HCT116 (cell line): ENCODE results near the gene PTGER1. TPM values are rescaled to one million over a fixed set of nuclear protein-coding genes. Genes with fewer than 3 reads are reported as not detected.

Experiments used
- ATAC-seq: fragments of 200-7000 bp; cut with Tn5 transposase; 2 replicates; pipeline ENCODE4 v1.9.1; 2020; ENCODE audit warnings: mild to moderate bottlenecking, moderate library complexity
- BruUV-seq: library from RNA; stranded (reverse); fragments of 400-500 nt; replicated peaks from 2 replicates; lab custom pipeline; 2021; lab: Mats Ljungman, UMichigan
- CTCF ChIA-PET: fragments of 300-600 bp; sonication (Branson Sonifier 250); formaldehyde crosslinking; loops from one replicate; lab custom pipeline; 2021; ENCODE audit warnings: antibody characterized with exemption; lab: Charles Lee
- POLR2A ChIA-PET: fragments of 300-600, 350-600 bp; sonication (Branson Sonifier 250); formaldehyde crosslinking; loops from one replicate; lab custom pipeline; 2021; ENCODE audit warnings: antibody characterized with exemption; lab: Charles Lee
- RAD21 ChIA-PET, 2 experiments: fragments of 300-600 bp; sonication (Branson Sonifier 250); formaldehyde crosslinking; loops; one replicate each; lab custom pipeline; 2023; ENCODE audit warnings: low total read pairs in 2 of 2; ENCODE audit not compliant: uncharacterized antibody in 2 of 2, unreplicated experiment in 2 of 2, low non-redundant PET in 1 of 2; lab: Charles Lee
- DNase-seq: peaks from one replicate; pipeline ENCODE4 v3.0.0-alpha.2; 2010; ENCODE audit warnings: low read depth, low spot score
- H2AFZ ChIP-seq: fragments of 200-600 bp; shearing (Covaris generic), sonication (generic); 2 replicates; pipeline ENCODE4 v1.6.1; 2017; ENCODE audit warnings: low read depth, mixed run types, mixed read lengths, antibody characterized with exemption, low read length; ENCODE audit not compliant: poor library complexity, severe bottlenecking
- H3K27ac ChIP-seq: 2 replicates; pipeline ENCODE4 v1.5.1; 2012; ENCODE audit warnings: low read depth, low read length
- H3K27me3 ChIP-seq: fragments of 200-600 bp; sonication (generic); 2 replicates; pipeline ENCODE4 v1.6.1; 2016; ENCODE audit warnings: mixed run types, low read length, mixed read lengths; ENCODE audit not compliant: insufficient read depth
- H3K36me3 ChIP-seq, 2 experiments: fragments of 200-500 bp in 1 of 2; fragments of 200-600 bp in 1 of 2; sonication (Bioruptor generic) in 1 of 2; sonication (generic) in 1 of 2; 2 replicates each; pipeline versions ENCODE4 v1.5.1 to v1.6.1; 2014 to 2016; ENCODE audit warnings: low read length in 2 of 2, inconsistent platforms in 1 of 2, mixed read lengths in 1 of 2, mixed run types in 1 of 2; ENCODE audit not compliant: insufficient read depth in 2 of 2, control insufficient read depth in 1 of 2
- H3K4me1 ChIP-seq, 2 experiments: fragments of 200-600 bp in 1 of 2; sonication (generic) in 1 of 2; 2 replicates each; pipeline versions ENCODE4 v1.5.1 to v1.6.1; 2012 to 2017; ENCODE audit warnings: low read length in 2 of 2, inconsistent platforms in 1 of 2, mild to moderate bottlenecking in 1 of 2, mixed read lengths in 1 of 2, mixed run types in 1 of 2, moderate library complexity in 1 of 2; ENCODE audit not compliant: insufficient read depth in 2 of 2, control insufficient read depth in 1 of 2
- H3K4me2 ChIP-seq: fragments of 200-600 bp; sonication (generic); 2 replicates; pipeline ENCODE4 v1.6.1; 2017; ENCODE audit warnings: mixed run types, low read length, mixed read lengths
- H3K4me3 ChIP-seq, 2 experiments: fragments of 200-600 bp in 1 of 2; sonication (generic) in 1 of 2; replicated peaks in 1 of 2; 2 replicates each; pipeline ENCODE4 v1.5.1; 2011 to 2016; ENCODE audit warnings: low read length in 2 of 2, control low read depth in 1 of 2, low read depth in 1 of 2, mild to moderate bottlenecking in 1 of 2, mixed read lengths in 1 of 2, mixed run types in 1 of 2
- H3K79me2 ChIP-seq: fragments of 200-600 bp; sonication (generic); 2 replicates; pipeline ENCODE4 v1.6.1; 2017; ENCODE audit warnings: mild to moderate bottlenecking, mixed run types, low read length, moderate library complexity, mixed read lengths; ENCODE audit not compliant: insufficient read depth
- H3K9ac ChIP-seq: fragments of 200-600 bp; sonication (generic); 2 replicates; pipeline ENCODE4 v1.6.1; 2016; ENCODE audit warnings: low read length, mixed read lengths
- H3K9me2 ChIP-seq: fragments of 200-600 bp; sonication (generic), shearing (Covaris generic); 2 replicates; pipeline ENCODE4 v1.6.1; 2017; ENCODE audit warnings: mixed run types, mild to moderate bottlenecking, moderate library complexity; ENCODE audit not compliant: insufficient read depth
- H3K9me3 ChIP-seq, 2 experiments: fragments of 200-500 bp in 1 of 2; fragments of 200-600 bp in 1 of 2; sonication (Bioruptor generic) in 1 of 2; sonication (generic) in 1 of 2; 2 replicates each; pipeline ENCODE4 v1.6.1; 2014 to 2017; ENCODE audit warnings: low read length in 2 of 2, mixed read lengths in 2 of 2, inconsistent platforms in 1 of 2, low read depth in 1 of 2, mild to moderate bottlenecking in 1 of 2, mixed run types in 1 of 2, moderate library complexity in 1 of 2; ENCODE audit not compliant: control insufficient read depth in 1 of 2, insufficient read depth in 1 of 2
- H4K20me1 ChIP-seq: fragments of 200-600 bp; sonication (generic), shearing (Covaris generic); 2 replicates; pipeline ENCODE4 v1.6.1; 2017; ENCODE audit warnings: mixed run types, mild to moderate bottlenecking, moderate library complexity; ENCODE audit not compliant: insufficient read depth
- CBX3 ChIP-seq: IDR thresholded peaks from 2 replicates; pipeline ENCODE4 v1.6.1; 2012; ENCODE audit warnings: low read depth
- EZH2phosphoT487 ChIP-seq: fragments of 200-600 bp; IDR thresholded peaks from 2 replicates; pipeline ENCODE4 v1.6.1; 2018; ENCODE audit warnings: antibody characterized with exemption, borderline replicate concordance
- JUND ChIP-seq: IDR thresholded peaks from 2 replicates; pipeline ENCODE4 v1.6.1; 2012
- MAX ChIP-seq: IDR thresholded peaks from 2 replicates; pipeline ENCODE4 v1.6.1; 2012
- SIN3A ChIP-seq: IDR thresholded peaks from 2 replicates; pipeline ENCODE4 v1.6.1; 2012; ENCODE audit warnings: low read depth
- SP1 ChIP-seq: IDR thresholded peaks from 2 replicates; pipeline ENCODE4 v1.6.1; 2012; ENCODE audit warnings: low read depth
- TCF7L2 ChIP-seq: IDR thresholded peaks from 2 replicates; pipeline ENCODE4 v1.7.0; 2011; ENCODE audit warnings: borderline replicate concordance, inconsistent platforms; ENCODE audit not compliant: insufficient read depth, insufficient read length; ENCODE audit errors: extremely low read depth
- ZFX ChIP-seq: fragments of 450-650 bp; IDR thresholded peaks from 2 replicates; pipeline ENCODE4 v1.6.1; 2017
- intact Hi-C: fragments of 100-400 bp; cut with micrococcal nuclease; formaldehyde crosslinking; loops from 2 replicates; pipeline ENCODE4 v1.10.0; 2022
- total RNA-seq: library from RNA; stranded (reverse); gene quantifications from one replicate; pipeline ENCODE4 v1.2.1, GENCODE V29; 2021; ENCODE audit not compliant: unreplicated experiment

PTGER1 gene
- total RNA-seq, 1 experiment from 2014 or later, result 1.1 TPM

- ChIA-PET POLR2A (interaction anchor here (1.5 kb wide), 1 partner anchor 12 kb away, joined by 5 read pairs; no protein-coding TSS in a partner anchor), RAD21 (interaction anchor here in 1 of 2 experiments (1.0 kb wide), 1 partner anchor 12 kb away, joined by 3 read pairs; no protein-coding TSS in a partner anchor)
Measured at GRCh38 chr19:14450168-14450874, 24.8 kb downstream of the PTGER1 start.

GRCh38 chr19:14449321-14449720, 25.8 kb downstream of the PTGER1 start:
- intact Hi-C loops, result no loop called here
- ATAC-seq, result no peak
- Histone ChIP-seq H3K9me2 (no peaks in the 10 kb centered on the region), H3K79me2 (no peaks in the 10 kb centered on the region; the same call in 1 of the 2 replicates), H3K9ac (no peak overlapping the region), H4K20me1 (no peaks in the 10 kb centered on the region), H3K27ac (no peak overlapping the region), H3K36me3 (peaks cover 28 to 44% of the 10 kb centered on the region in 2 experiments; a peak in 3 of 4 replicates), H3K4me3 (no peak overlapping the region), H3K9me3 (no peaks in the 10 kb centered on the region), H2AFZ (no peak overlapping the region), H3K4me1 (peaks cover 0 to 24% of the 10 kb centered on the region in 2 experiments; a peak in 2 of 4 replicates), H3K27me3 (no peaks in the 10 kb centered on the region), H3K4me2 (peak overlapping the region; percentile 17; the same call in 1 of the 2 replicates)
- ChIA-PET CTCF (no interaction called here), POLR2A (no interaction called here), RAD21 (no interaction called here)
- DNase-seq, result no peak
- no peak for TF ChIP-seq CBX3
- no TSS peak for BruUV-seq

More at GRCh38 chr19:14450168-14450874, 24.8 kb downstream of the PTGER1 start:
- Histone ChIP-seq H3K36me3 (peaks cover 22 to 39% of the 10 kb centered on the region in 2 experiments; a peak in 3 of 4 replicates), H4K20me1 (no peaks in the 10 kb centered on the region), H3K9me2 (no peaks in the 10 kb centered on the region), H3K27ac (no peak overlapping the region), H3K4me2 (no peak overlapping the region), H3K9me3 (no peaks in the 10 kb centered on the region), H3K79me2 (no peaks in the 10 kb centered on the region; the same call in 1 of the 2 replicates), H3K4me1 (peaks cover 0 to 24% of the 10 kb centered on the region in 2 experiments; a peak in 2 of 4 replicates), H2AFZ (no peak overlapping the region), H3K9ac (no peak overlapping the region), H3K4me3 (no peak overlapping the region), H3K27me3 (no peaks in the 10 kb centered on the region)
- DNase-seq (peak; percentile 87), ATAC-seq (peak; percentile 98)
- TF ChIP-seq TCF7L2 (no peak), ZFX (no peak), JUND (no peak), SIN3A (no peak), MAX (no peak), SP1 (no peak), EZH2phosphoT487 (no peak)
- intact Hi-C loops, result no loop called here
- CTCF ChIA-PET, result interaction anchor here (1.0 kb wide), 1 partner anchor 314 kb away, joined by 4 read pairs; the partner anchor contains the start of gene ASF1B
- no TSS peak for BruUV-seq
